ENCODE measurements around the gene RFTN1.

- no peak for TF ChIP-seq CTCF (IDR thresholded peaks at IDR 0.05)
- TF ChIP-seq POLR2A (IDR thresholded peaks at IDR 0.05), result no peak
These were observed 149.2 kb downstream of the RFTN1 start for GRCh38 chr3:16364323-16364722.

Measured in testis (tissue), 2 donors.